ENCODE results near the gene DDX52. TPM values are rescaled to one million over a fixed set of nuclear protein-coding genes. Genes with fewer than 3 reads are reported as not detected.

The DDX52 gene
- total RNA-seq, 1 donor from 2014 or later = 20.3 TPM

GRCh38 chr17:37604556-37604955 is 38.7 kb downstream of the DDX52 start:
- intact Hi-C loops (cut with DNase I) = no loop called here
- H3K36me3 ChIP-seq = peaks cover 10% of the 10 kb centered on the region
- H3K27ac ChIP-seq = no peak overlapping the region
- H3K4me3 ChIP-seq = no peak overlapping the region
- no peak for TF ChIP-seq CTCF (IDR thresholded peaks at IDR 0.05)
- ATAC-seq (no peak), DNase-seq (no peak)
- no peaks in the 10 kb centered on the region for H3K9me3 ChIP-seq
- H3K4me1 ChIP-seq = peaks cover 34% of the 10 kb centered on the region
- no peaks in the 10 kb centered on the region for H3K27me3 ChIP-seq (ENCODE audit: low read depth)

- intact Hi-C loops (cut with DNase I) = no loop called here
- peaks cover 72% of the 10 kb centered on the region for H3K36me3 ChIP-seq
Observed at GRCh38 chr17:37598145-37598544, 45.1 kb downstream of the DDX52 start.

GRCh38 chr17:37592291-37592690 is 51.0 kb downstream of the DDX52 start:
- DNase-seq (no peak), ATAC-seq (no peak)
- Histone ChIP-seq H3K4me3 (no peak overlapping the region), H3K36me3 (peaks cover 79% of the 10 kb centered on the region), H3K9me3 (no peaks in the 10 kb centered on the region), H3K4me1 (no peaks in the 10 kb centered on the region), H3K27ac (no peak overlapping the region), H3K27me3 (ENCODE audit: low read depth) (no peaks in the 10 kb centered on the region)
- intact Hi-C loops (cut with DNase I) = no loop called here
- no peak for TF ChIP-seq CTCF (IDR thresholded peaks at IDR 0.05)

More at GRCh38 chr17:37598145-37598544, 45.1 kb downstream of the DDX52 start:
- H3K4me1 ChIP-seq = no peaks in the 10 kb centered on the region
- DNase-seq (no peak), ATAC-seq (no peak)
- H3K9me3 ChIP-seq = no peaks in the 10 kb centered on the region
- H3K27ac ChIP-seq = no peak overlapping the region
- no peak overlapping the region for H3K4me3 ChIP-seq
- TF ChIP-seq CTCF (IDR thresholded peaks at IDR 0.05) = no peak
- no peaks in the 10 kb centered on the region for H3K27me3 ChIP-seq (ENCODE audit: low read depth)

- ATAC-seq = no peak
- no peak overlapping the region for H3K27ac ChIP-seq
- no peak for TF ChIP-seq CTCF (IDR thresholded peaks at IDR 0.05)
- DNase-seq = no peak
- peaks cover 80% of the 10 kb centered on the region for H3K36me3 ChIP-seq
- no peaks in the 10 kb centered on the region for H3K9me3 ChIP-seq
- H3K4me3 ChIP-seq = no peak overlapping the region
- no peaks in the 10 kb centered on the region for H3K4me1 ChIP-seq
- H3K27me3 ChIP-seq (ENCODE audit: low read depth) = no peaks in the 10 kb centered on the region
- intact Hi-C loops (cut with DNase I) = no loop called here
Observed at GRCh38 chr17:37585066-37585465, 58.2 kb downstream of the DDX52 start.

GRCh38 chr17:37576281-37576680 is 67.0 kb downstream of the DDX52 start:
- Histone ChIP-seq H3K4me3 (no peak overlapping the region), H3K9me3 (no peaks in the 10 kb centered on the region), H3K27me3 (ENCODE audit: low read depth) (no peaks in the 10 kb centered on the region), H3K4me1 (no peaks in the 10 kb centered on the region), H3K27ac (no peak overlapping the region), H3K36me3 (peaks cover 70% of the 10 kb centered on the region)
- no peak for TF ChIP-seq CTCF (IDR thresholded peaks at IDR 0.05)
- no peak for ATAC-seq
- intact Hi-C loops (cut with DNase I) = no loop called here
- no peak for DNase-seq

- TF ChIP-seq CTCF (IDR thresholded peaks at IDR 0.05) = no peak
- H3K36me3 ChIP-seq = peaks cover 71% of the 10 kb centered on the region
- H3K27me3 ChIP-seq (ENCODE audit: low read depth) = no peaks in the 10 kb centered on the region
- H3K4me1 ChIP-seq = no peaks in the 10 kb centered on the region
- no peak overlapping the region for H3K4me3 ChIP-seq
- H3K9me3 ChIP-seq = no peaks in the 10 kb centered on the region
- DNase-seq (no peak), ATAC-seq (no peak)
- intact Hi-C loops (cut with DNase I) = no loop called here
- H3K27ac ChIP-seq = no peak overlapping the region
Observed at GRCh38 chr17:37574427-37574826, 68.8 kb downstream of the DDX52 start.

Measured in lower lobe of right lung (tissue), 2 donors.